Measurements from ENCODE around the gene PLCG1. TPM values are rescaled to one million over a fixed set of nuclear protein-coding genes. Genes with fewer than 3 reads are reported as not detected.

The PLCG1 gene
- total RNA-seq, 1 experiment from 2014 or later: 19.6 TPM

DNA sequence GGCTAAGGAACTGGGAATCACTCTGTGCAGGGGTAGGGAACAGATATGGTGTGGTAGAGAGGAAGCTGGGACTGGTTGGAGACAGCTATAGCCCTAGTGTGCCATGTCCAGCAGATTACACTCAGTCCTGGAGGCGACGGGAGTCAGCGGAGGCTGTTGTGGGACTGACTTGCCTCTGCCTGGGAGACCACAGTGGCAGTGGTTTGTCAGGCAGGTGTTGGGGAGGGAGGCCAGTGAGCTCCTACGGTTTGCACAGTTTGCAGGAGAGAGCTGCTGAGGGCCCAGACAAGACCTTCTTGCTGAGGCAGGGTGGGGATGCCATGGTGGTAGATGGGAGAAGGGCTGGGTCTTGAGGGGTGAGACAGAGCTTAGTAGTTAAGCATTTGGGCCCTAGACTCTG, 4.9 kb downstream of the PLCG1 start:
- DNase-seq (ENCODE audit: low spot score): no peak

DNA sequence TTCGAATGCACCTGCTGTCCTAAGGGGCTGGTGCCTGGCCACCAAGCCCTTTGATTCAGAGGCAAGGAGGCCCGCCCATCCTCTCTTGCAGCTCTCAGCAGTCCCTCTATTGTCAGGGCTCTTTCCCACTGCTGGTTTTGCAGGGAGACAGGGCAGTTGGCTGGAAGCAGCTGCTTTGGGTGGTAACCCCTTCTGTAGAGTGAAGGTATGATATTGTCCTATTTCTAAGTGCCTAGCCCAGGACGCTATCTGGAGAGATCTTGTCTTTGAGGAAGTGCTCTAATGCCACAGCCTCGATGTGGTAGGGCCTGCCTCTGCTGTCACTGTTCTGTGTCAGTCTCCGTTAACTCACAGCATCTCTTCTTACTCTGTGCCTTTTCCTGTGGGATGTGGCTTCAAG, 5.6 kb downstream of the PLCG1 start:
- DNase-seq (ENCODE audit: low spot score): no peak

DNA sequence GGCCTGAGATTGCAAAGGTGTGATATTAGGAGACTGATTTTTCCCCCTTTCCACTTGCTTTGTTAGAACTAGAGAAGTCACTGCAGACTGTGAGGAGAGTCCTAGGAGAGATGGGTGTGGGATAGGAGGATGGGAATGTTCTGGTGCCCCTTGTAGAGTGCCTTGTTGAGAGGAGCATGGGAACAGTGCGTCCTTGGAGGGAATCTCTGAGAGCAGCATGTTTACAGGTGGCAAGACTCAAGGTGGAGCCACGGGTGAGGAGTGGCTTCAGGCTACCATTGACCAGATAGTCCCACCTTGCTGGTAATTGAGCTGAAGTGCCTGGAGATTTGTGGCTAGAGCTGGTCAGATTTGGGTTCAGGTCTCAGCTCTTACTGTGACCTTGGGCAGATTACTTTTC, 6.0 kb downstream of the PLCG1 start:
- no peak for DNase-seq (ENCODE audit: low spot score)

DNA sequence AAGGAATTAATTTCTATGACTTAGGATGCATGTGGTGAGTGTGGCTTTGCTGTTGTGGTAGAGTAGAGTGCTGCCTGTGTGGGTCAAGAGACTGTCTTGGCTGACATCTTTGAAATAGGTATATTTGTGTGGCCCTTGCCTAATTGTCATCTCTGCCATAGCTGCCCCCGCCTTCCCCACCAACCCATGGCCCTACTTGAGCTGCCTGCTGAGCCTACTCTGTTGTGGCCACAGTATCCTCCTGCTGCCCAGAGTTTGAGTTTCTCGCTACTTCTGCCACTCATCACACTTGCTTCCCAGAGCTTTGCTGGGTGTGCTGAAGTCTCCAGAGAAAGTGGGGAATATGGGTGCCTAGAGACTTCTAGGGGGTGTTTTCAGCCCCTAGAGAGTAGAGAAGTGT, 8.0 kb downstream of the PLCG1 start:
- no peak for DNase-seq (ENCODE audit: low spot score)

DNA sequence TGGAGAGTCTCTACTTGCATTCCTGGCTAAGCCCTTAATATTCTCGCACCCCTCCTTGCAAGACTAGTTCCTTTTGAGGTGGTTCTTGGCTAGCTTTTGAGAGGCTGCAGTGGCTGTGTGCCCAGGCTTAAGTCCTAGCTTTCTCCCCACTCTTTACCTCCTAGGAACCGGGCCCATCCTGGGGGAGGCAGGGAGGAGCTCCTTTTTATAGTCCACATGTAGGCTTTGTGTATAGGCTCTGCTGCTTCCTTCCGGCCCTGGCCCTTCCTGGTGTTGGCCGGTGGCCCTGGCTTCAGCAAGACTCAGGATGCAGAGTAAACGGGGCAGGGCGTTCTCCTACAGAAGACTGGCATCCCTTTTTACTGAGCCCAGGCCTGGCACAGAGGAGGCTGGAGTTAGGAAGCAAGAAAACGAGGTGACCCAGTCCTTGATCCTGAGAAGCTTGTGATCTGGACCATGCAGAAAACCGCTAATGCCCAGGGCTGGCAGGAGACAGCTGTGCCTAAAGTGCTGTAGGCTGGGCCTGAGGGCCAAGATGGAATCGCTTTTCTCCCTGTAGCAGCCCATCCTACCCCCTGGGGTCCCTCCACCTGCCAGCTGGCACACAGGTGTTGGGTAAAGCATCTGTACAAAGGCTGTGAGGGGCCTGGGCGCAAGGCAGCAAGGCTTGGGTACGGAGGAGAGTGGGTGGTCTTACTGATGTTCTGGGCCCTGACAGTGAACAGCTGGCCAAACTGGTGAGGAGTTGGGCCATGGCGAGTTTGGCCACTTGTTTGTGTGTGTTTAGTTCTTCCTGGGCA, 8.7 kb downstream of the PLCG1 start:
- no peak for DNase-seq (ENCODE audit: low spot score)

DNA sequence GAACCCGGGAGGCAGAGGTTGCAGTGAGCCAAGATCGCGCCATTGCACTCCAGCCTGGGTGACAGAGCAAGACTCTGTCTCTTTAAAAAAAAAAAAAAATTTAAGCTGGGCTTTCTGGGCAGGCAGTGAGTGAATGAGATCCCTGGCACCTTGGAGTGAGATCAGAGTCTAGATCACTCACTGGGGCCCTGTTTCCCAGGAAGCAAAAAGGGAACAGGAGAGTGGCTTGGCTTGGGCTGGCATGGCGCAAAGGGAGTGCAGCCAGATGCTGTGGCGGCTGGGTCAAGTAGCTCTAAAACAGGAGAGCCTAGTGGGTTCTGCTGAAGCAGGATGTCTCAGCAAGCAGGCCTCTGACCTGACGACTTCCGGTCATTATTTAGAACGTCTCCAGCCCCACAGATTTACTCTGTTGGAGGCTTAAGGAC, 10.4 kb downstream of the PLCG1 start:
- no peak for DNase-seq (ENCODE audit: low spot score)

DNA sequence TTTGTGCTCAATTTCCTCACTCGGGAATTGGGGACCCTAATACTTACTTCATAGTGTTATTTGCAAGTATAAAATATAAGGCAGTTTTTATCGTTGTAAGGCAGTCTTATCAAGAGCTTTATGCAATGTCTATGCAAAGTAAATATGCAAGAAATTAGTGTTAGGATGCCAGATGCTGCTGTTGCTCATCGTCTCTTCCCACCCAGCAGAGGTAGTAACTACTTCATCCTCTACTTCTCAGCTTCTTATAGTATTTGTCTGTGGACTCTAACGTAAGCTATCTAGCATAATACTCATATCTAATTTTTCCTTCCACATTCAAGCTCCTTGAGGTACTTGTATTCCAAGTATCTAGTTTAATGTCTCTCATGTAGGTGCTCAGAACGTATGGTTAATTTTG, 11.6 kb downstream of the PLCG1 start:
- no peak for DNase-seq (ENCODE audit: low spot score)

DNA sequence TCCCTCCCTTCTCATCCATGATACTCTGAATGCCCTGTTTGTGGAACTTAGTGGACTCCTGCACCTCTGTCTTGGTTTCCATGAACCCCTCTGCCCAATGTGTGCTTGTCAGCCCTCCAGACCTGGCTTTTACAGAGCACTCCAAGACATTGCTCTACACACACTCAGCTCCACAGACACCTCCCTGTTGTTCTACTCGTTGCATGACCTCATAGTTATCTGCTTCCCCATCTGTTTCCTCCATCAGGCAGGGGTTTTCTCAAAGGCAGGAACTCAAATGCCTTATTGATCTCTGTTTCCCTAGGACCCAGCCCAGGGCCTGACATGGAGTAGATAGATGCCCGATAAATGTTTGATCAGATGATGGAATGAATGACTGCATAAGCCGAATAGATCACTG, 13.3 kb downstream of the PLCG1 start:
- no peak for DNase-seq (ENCODE audit: low spot score)

DNA sequence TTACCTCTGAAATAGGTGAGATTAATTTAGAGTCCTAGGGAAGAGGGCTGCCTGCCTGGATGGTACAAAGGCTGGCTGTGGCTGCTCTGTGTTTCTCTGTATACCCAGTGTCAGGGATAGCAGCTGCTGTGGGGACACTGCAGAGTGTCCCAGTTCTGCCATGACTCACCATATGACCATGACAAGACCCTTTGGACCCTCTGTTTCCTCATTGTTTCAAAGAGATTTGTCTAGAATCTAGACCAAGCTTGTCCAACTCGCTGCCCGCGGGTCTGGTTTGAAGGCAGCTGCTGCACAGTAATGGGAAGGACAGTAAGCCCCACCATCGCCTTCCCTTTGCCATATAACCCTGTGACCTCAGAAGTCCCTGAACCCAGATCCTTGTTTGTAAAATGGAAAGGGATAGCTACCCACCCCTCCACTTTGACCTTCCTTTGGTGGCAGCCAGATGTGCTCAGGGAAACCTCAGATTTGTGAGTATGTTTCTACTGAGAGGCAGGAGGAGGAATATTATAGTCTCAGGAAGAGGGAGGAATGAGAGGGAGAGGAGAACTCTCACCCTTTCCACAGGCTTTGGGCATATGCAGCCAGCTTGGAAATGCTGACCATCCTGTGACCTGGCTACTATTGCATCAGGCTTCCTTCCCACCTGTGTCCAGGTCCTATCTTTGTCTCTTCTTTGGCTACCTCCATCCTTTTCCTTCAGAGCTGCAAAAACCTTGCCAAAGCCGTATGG, 14.0 kb downstream of the PLCG1 start:
- no peak for DNase-seq (ENCODE audit: low spot score)

DNA sequence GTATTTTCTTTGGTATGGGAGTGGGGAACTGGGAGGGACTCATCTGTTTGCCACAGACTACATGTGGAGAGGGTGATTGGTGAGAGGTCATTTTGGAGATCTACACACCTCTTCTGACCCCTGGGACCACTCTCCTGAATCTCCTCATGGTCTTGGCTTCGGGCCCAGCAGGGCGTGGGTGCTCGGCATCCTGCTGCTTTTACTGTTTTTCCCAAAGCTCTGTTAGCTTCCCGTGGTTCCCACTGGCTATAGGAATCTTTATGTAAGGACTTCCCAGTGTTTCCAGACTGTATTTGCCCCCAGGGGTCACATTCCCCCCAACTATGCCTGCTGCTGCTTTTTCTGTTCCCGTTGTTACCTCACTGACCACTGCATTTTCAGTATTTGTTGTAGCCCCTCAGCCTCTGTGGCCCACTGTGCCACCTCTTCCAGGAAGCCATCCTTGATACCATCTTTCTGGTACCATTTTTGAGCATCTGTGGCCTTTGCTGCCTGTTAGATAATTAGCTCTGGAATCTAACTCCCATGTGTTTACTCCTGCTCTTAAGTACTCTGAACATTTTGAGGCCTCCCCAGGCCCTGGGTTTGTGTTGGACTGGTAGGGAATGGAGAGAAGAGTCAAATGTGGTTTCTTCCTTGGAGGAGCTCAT, 14.9 kb downstream of the PLCG1 start:
- no peak for DNase-seq (ENCODE audit: low spot score)

DNA sequence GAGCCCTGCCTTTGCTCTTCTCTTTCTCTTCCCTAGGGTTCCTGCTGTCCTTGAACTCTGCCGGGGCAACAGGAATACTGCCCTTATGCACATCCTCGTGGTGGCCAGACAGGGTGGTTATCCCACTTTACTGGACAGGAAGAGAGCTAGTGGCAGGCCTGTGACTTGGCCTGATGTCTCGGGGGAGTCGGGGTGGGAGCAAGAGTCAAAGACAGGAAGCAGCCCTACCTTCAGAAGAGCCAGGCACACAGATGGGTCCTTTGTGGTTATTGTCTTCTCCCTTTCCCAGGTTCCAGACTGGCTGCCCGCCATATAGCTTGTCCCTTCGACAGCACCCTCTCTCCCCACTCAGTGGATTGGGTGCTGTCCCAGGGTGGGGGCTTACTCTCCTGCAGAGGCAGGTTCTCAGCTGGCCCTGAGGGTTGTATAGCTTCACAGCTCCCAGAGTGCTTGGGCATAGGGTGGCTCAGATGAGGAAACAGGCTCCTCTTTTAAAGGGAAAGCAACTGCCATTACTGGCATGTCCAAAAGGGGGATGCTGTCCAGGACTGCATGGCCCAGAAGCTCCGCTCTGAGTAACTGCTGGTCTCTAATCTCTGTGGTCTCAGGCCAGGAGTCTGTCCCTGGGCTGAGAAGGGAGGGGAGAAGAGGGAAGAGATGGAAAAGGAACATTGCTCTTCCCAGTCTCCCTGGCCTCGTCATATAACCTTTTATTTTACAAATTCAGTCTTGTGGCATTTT, 17.3 kb downstream of the PLCG1 start:
- no peak for DNase-seq (ENCODE audit: low spot score)

DNA sequence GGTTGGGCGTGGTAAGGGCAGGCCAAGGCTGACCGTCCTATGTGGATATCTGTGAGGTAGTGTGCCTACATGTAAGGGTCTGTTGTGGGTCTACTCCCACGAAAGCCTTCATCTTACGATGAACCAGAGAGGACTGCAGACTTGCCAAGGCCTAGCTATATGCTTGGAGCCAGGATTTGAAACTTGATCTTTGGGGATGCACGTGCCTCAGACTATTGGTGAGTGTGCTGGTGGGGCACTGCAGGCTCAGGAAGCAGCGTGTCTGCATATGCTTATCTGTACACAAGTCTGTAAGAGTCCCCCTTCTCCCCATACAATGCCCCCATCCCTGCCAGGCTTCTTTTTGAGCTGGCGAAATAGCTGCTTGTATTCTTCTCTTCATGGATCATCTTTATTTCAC, 17.9 kb downstream of the PLCG1 start:
- DNase-seq (ENCODE audit: low spot score): no peak

DNA sequence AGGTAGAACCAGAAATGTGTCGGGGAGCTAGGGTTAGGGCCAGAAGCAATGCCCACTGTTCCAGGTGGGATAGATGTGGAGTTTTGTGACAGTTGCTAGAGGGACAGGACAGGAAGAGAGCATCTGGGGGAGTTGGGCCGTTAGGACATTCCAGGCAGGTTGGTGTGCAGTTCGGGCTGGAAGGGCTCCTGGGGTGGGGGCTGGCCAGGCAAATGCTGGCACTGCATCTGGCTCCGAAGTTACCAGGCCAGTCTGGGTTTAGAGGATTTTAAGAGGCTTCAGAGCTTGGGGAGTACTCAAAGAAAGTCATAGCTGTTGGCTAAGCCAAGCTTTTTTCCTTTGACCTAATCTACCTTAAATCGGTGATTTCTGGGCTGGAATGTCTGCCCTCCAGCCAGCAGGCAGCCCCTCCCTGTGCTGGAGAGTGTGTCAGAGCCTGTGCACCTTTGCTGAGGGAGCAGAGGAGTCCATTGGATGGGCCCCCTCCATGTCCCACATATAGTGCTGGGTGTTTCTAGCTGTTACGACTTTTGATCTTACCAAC, 20.8 kb downstream of the PLCG1 start:
- DNase-seq (ENCODE audit: low spot score): no peak

DNA sequence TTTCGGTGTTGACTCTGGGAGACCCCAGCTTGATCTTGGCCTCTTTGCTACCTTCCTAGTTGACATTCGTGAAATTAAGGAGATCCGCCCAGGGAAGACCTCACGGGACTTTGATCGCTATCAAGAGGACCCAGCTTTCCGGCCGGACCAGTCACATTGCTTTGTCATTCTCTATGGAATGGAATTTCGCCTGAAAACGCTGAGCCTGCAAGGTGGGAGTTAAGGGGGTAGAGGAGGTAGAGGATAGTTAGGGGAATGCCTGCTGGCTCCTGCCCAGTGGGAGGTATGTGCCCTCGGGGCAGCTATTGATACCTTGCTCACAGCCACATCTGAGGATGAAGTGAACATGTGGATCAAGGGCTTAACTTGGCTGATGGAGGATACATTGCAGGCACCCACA, 22.2 kb downstream of the PLCG1 start:
- no peak for DNase-seq (ENCODE audit: low spot score)

DNA sequence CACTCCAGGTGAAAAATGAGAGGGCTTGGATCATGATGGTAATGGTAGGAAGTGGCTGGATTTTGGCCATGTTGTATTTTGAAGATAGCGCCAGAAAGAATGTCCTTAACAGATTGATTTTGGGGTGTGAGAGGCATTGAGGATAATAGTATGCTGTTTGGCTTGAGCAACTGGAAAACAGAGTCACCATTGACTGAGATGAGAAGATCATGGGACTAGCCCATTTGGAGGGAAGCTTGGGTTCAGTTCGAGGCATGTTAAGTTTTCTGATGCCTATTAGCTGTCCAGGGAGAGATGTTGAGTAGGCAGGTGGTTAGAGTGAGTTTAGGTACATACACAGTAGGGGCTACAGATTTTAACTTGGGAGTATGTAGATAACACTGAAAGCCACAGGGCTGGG, 23.3 kb downstream of the PLCG1 start:
- no peak for DNase-seq (ENCODE audit: low spot score)

DNA sequence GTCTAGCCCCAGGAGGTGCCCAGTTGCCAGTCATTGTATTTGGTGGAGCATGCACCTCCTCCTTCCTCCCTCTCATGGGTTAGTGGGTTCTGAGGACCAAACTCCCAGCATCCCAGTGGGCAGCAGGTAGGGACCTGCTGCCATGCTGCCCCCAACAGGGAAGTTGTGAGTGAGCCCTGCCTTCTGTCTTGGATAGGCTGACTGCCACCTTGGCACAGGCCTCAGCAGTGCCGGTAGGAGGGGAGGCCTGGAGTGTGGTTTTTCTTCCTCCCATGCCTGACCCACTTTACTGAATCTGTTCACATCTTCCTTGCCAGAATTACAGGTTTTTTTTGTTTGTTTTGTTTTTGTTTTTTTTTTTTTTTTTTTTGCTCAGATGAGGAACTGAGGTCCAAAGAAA, 24.5 kb downstream of the PLCG1 start:
- no peak for DNase-seq (ENCODE audit: low spot score)

DNA sequence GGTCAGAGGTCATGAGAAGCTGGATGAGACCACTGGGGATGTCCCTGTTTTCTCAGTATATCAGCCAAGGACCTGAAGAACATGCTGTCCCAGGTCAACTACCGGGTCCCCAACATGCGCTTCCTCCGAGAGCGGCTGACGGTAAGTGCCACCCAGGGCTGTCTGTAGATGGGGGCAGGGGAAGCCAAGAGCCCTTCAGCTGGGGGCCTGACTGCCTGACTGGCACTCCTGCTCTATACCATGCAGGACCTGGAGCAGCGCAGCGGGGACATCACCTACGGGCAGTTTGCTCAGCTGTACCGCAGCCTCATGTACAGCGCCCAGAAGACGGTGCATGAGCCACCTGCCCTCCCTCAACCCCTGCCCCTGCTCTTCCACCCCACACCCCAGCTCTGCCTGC, 25.1 kb downstream of the PLCG1 start:
- no peak for DNase-seq (ENCODE audit: low spot score)

DNA sequence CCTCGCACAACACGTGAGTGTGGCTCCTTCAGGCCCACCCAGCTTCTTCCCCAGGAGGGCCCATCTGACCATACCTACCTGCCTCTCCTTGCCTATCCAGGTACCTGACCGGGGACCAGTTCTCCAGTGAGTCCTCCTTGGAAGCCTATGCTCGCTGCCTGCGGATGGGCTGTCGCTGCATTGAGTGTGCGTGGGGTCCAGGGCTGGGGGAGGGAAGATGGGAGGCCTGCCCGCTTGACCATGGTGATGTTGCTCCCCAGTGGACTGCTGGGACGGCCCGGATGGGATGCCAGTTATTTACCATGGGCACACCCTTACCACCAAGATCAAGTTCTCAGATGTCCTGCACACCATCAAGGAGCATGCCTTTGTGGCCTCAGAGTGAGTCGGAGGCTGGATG, 26.5 kb downstream of the PLCG1 start:
- no peak for DNase-seq (ENCODE audit: low spot score)

DNA sequence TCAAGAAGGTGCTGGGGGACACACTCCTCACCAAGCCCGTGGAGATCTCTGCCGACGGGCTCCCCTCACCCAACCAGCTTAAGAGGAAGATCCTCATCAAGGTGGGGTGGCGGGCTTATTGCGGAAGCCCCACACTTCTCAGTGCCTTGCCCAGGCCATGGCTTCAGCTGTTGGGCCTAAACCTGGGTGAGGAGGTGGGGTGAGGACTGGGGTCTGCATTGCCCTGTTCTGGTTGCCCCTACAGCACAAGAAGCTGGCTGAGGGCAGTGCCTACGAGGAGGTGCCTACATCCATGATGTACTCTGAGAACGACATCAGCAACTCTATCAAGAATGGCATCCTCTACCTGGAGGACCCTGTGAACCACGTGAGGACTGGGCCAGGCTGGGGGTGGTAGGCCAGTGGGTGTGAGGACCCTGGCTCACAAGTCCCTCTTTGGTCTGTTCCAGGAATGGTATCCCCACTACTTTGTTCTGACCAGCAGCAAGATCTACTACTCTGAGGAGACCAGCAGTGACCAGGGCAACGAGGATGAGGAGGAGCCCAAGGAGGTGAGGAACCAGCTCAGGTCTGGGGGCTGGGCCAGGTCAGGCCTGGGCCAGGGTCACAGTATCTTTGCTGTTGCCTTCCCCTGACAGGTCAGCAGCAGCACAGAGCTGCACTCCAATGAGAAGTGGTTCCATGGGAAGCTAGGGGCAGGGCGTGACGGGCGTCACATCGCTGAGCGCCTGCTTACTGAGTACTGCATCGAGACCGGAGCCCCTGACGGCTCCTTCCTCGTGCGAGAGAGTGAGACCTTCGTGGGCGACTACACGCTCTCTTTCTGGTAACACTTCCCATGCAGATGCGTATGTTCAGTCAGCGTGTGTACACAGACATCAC, 27.9 kb downstream of the PLCG1 start:
- DNase-seq (ENCODE audit: low spot score): no peak

DNA sequence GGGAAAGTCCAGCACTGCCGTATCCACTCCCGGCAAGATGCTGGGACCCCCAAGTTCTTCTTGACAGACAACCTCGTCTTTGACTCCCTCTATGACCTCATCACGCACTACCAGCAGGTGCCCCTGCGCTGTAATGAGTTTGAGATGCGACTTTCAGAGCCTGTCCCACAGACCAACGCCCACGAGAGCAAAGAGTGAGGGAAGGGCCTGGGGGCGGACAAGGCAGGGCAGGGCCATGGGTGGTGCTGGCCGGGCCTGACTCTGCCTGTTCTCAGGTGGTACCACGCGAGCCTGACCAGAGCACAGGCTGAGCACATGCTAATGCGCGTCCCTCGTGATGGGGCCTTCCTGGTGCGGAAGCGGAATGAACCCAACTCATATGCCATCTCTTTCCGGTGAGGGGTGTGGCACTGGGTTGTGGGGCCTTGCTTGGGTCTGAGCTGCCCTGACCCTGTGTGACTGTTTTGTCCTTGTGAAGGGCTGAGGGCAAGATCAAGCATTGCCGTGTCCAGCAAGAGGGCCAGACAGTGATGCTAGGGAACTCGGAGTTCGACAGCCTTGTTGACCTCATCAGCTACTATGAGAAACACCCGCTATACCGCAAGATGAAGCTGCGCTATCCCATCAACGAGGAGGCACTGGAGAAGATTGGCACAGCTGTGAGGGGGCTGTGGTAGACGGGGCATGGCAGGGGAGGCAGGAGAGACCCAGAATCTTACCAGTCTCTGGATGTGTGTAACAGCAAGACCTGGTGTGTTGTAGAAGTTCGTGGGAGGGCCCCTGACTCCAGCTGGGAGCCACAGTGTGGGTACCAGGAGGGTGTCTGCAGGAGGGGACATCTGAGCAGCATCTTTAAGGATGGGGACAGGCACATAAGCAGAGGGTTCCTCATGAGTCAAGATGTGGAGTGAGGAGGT, 29.1 kb downstream of the PLCG1 start:
- DNase-seq (ENCODE audit: low spot score): no peak

Data from H4 (cell line).